HPDE6-E6E7 (cell line): ENCODE measurements around the gene OGT.
"Not testable (repeated sequence)": the region's sequence is repeated elsewhere in the genome, so short reads cannot be mapped to it uniquely, and the experiment has no call there.

Source experiments
- DNase-seq: peaks from one replicate; pipeline ENCODE4 v3.0.0; 2011; ENCODE audit warnings: missing footprints; ENCODE audit errors: extremely low spot score

Gene OGT

GRCh38 chrX:71540801-71541200 is 7.9 kb downstream of the OGT start:
- DNase-seq, result no peak

GRCh38 chrX:71541210-71542022 is 8.5 kb downstream of the OGT start:
- DNase-seq, result no peak

DNA sequence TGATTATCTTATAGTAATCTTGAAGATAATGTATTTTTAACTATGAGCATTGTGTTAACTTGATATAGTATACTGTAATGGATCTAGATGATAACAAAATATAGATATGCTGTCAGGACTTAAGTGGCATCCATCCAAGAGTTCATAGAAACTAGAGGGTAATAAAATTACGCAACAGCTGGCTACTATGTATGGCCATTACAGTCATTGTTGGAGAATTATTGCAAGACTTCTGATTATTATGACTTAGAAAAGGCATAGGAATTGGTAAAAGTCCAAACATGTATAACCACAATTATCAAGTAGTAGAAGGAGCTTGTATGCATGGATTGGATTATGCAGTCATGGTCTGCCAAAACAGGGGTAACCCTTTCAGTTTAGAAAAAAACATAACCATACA is 9.5 kb downstream of the OGT start:
- no peak for DNase-seq

- DNase-seq, result no peak
Observed at GRCh38 chrX:71542825-71543224, 9.9 kb downstream of the OGT start.

DNA sequence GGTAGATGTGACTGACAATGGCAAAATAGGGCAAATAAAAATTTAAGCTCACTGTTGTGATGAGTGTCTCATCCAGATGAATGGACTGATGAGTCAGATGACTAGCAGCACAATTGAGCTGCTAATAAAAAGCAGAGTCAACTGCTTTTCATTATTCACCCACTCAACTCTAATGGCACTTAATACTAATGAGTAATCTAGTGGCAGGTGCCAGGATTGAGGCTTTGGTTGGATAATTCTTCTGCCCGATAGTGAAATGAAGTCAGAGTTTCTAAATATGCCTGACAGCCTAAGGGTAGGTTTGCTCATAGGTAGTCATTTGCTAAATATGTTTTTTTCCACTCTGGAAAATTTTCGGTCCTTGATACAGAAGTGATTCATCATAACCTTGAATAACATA is 10.4 kb downstream of the OGT start:
- peak; percentile 52 for DNase-seq

DNA sequence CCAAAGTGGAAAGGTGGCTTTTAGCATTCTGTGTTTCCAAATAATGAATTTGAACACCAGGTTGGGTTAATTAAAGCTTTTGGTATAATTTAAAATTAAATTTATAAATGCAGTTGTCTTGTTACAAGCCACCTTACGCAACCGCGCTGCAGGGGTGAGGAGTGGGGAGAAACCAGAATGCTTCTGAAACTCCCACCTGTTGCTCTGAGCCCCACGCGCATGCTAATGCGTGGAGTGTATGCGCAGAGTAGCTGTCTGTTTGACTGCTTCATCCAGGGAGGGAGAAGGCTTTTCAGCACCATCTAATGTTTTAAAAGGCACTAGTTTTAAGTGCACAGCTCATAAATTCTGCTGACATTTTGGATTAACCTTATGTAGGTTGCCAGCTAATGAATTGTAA is 12.5 kb downstream of the OGT start:
- DNase-seq, result no peak

- no peak for DNase-seq
Observed at GRCh38 chrX:71546879-71547278, 14.0 kb downstream of the OGT start.

GRCh38 chrX:71547339-71547738 is 14.4 kb downstream of the OGT start:
- DNase-seq, result no peak

DNA sequence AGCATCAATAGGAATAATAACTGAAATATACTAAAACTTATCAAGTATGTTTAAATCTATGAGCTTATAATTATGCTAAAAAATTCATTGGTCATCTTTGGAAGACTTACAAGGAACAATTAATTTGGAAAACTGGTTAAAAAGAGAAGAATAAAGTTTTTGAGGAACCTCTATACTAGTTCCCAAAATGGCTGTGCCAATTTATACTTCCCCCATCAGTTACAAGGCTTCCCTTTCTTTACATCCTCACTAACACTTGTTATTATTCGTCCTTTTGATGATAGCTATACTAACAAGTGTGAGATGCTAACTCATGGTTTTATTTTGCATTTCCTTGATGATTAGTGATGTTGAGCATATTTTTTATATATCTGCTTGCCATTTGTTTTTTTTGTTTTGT is 17.1 kb downstream of the OGT start:
- no peak for DNase-seq

- no peak for DNase-seq
Observed at GRCh38 chrX:71550578-71550977, 17.7 kb downstream of the OGT start.

GRCh38 chrX:71556036-71556435 is 23.1 kb downstream of the OGT start:
- DNase-seq, result no peak

- DNase-seq, result no peak
Observed at GRCh38 chrX:71558920-71559319, 26.0 kb downstream of the OGT start.

DNA sequence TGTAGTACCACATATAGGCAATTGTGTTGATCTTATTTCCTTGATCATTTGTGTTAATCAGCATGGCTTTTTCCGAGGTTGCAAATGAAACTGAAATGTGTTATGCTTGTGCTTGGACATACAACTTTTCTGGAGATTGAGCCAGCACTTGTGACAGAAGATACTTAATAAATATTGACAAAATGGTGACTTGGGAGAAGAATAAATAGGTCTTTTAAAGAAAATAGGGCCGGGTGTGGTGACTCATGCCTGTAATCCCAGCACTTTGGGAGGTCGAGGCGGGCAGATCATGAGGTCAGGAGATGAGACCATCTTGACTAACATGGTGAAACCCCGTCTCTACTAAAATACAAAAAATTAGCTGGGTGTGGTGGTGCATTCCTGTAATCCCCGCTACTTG is 26.9 kb downstream of the OGT start:
- DNase-seq, result not testable (repeated sequence)

- no peak for DNase-seq
Observed at GRCh38 chrX:71563921-71564320, 31.0 kb downstream of the OGT start.

GRCh38 chrX:71565474-71566041 is 32.7 kb downstream of the OGT start:
- DNase-seq, result no peak

DNA sequence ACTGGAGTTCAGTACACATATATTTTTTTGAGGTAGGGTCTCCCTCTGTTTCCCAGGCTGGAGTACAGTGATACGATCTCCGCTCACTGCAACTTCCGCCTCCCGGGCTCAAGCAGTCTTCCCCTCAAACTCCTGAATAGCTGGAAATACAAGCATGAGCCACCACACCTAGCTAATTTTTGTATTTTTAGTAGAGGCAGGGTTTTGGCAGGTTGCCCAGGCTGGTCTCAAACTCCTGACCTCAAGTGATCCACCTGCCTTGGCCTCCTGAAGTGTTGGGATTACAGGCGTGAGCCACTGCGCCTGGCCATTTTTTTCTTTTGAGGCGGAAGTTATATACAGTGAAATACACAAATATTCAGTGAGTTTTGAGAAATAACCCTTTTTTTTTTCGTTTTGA is 38.5 kb downstream of the OGT start:
- not testable (repeated sequence) for DNase-seq

- DNase-seq, result no peak
Observed at GRCh38 chrX:71573590-71573989, 40.7 kb downstream of the OGT start.

- DNase-seq, result no peak
Observed at GRCh38 chrX:71577682-71578081, 44.8 kb downstream of the OGT start.

- DNase-seq, result no peak
Observed at GRCh38 chrX:71578253-71579135, 45.6 kb downstream of the OGT start, which contains the start of gene GCNA. TSS of gene GCNA (plus strand) at chrX:71578437. CDS start at chrX:71580822, 2,385 bp downstream.

DNA sequence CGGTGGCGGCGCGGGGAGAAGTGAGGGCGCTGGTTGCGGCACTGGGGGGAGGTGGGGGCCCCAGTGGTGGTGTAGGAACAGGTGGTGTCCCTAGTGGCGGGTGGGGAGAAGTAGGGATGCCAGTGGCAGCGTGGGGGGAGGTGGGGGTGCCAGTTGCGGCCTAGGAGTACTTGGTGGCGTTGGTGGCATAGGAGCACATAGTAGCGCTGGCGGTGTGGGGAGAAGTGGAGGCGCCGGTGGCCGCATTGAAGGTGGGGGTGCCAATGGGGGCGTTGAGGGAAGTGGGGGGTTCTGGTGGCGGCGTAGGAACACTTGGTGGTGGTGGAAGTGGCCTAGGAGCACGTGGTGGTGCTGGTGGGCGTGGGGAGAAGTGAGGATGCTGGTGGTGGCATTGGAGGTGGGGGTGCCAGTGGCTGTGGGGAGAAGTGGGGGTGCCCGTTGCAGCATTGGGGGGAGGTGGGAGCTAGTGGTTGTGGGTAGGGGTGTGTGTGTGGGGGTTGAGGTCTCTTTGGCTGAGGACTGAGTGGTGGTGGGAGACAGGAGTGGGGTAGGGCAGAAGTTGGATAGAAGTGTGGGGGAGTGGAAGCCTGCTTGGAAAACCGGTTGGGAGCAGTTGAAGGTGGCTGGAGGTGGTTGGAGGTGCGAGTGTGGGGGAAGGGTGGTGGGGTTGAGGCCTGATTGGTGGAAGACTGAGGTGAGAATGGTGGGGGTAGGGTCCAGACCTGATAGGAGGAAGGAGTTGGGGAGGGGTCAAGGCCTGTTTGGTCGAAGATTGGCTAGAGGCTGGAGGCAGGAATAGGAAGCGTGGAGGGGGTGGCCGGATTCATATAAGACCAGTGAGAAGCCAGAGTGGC is 46.5 kb downstream of the OGT start:
- DNase-seq, result no peak

DNA sequence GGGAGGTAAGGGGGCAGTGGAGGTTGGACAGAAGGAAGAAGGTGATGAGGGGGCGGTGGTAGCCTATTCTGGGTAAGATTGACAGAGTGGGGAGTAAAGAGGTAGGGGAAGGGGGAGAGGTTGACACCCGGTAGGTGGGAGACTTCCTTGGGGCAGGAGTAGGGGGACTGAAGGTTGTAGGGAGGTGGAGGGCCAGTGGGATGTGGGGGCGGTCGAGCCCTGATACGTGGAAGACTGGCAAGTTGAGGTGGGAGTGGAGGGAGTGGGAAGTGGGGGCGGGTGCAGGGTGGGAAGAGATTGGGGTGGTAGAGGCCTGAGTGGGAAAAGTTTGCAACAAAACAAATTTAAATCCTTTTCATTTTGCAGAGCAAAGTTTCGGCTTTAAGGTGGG is 47.1 kb downstream of the OGT start:
- DNase-seq, result no peak

DNA sequence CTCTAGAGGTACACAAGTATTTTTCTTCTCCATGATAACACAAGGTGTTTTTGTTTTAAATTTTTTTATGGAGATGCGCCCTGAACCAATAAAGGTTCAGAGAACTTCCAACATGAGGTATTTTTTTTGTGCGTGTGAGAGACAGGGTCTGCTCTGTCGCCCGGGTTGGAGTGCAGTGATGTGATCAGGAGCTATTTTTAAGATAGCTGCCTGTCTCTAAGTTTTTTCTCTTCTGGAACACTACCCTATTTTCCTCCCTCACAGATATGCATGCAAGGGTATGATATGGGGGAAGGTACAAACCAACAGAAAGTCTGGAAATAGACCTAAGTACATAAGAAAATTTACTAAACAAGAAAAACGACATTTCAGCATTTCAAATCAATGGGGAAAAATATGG is 48.3 kb downstream of the OGT start:
- DNase-seq, result no peak
